Suprapubic skin (tissue), 4 donors: ENCODE results near the gene MRAS.

Source experiments
- CTCF ChIP-seq, 2 donors: fragments of 200-600 bp in 1 of 2; fragments of 450-650 bp in 1 of 2; sonication (generic) in 1 of 2; IDR thresholded peaks; one replicate each; pipeline ENCODE4 v1.5.1; 2016 to 2019; ENCODE audit warnings: antibody characterized with exemption in 2 of 2, mild to moderate bottlenecking in 1 of 2, moderate library complexity in 1 of 2
- EP300 ChIP-seq: sonication (generic); formaldehyde crosslinking; IDR thresholded peaks from one replicate; pipeline ENCODE4 v1.6.1; 2017; ENCODE audit warnings: antibody characterized with exemption
- POLR2A ChIP-seq, 2 donors: fragments of 450-650 bp; IDR thresholded peaks; one replicate each; pipeline ENCODE4 v1.6.1; 2017; ENCODE audit warnings: antibody characterized with exemption in 2 of 2, mild to moderate bottlenecking in 2 of 2, moderate library complexity in 2 of 2
- POLR2AphosphoS5 ChIP-seq, 3 donors: sonication (generic); formaldehyde crosslinking; IDR thresholded peaks; one replicate each; pipeline ENCODE4 v1.6.1; 2017; ENCODE audit warnings: antibody characterized with exemption in 3 of 3

- TF ChIP-seq CTCF (IDR thresholded peaks at IDR 0.05) (no peak), POLR2A (IDR thresholded peaks at IDR 0.05) (no peak), POLR2AphosphoS5 (IDR thresholded peaks at IDR 0.05) (no peak), EP300 (no peak)
Observed at GRCh38 chr3:138389144-138389601, 40.8 kb downstream of the MRAS start.
